GM18909 (cell line): ENCODE results near the gene C1GALT1C1.
A peak's percentile ranks its signal among the peaks of the same experiment; 100 is the strongest.

Source experiments
- ATAC-seq: cut with Tn5 transposase; IDR thresholded peaks from one replicate; pipeline ENCODE4 v1.9.1; 2021; ENCODE audit warnings: mild to moderate bottlenecking; ENCODE audit not compliant: unreplicated experiment, poor library complexity

The C1GALT1C1 gene

DNA sequence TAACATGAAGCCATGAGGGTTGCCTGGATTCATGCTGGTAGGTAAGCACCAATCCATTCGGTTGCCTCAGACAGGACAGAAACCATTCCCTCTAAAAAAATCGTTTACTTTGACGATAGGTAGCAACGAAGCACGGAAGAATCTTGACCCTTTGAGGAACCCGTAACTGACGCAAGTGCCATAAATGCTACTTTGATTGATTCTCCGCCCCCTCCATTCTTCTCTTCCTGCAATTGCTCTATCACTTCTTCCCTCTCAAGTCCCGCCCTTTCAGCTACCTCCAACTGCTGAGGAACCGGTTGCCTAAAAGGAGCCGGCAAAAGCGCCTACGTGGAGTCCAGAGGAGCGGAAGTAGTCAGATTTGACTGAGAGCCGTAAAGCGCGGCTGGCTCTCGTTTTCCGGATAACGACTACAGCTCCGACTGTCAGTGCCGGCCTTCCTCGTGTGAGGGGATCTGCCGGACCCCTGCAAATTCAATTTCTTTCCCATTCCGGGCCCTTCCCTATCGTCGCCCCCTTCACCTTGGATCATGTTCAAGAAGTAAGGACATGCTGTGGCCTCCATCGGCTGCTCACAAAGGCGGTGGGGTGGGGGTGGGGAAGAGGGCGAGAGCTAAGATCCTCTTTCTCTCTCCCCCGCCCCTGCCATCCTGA is 26.0 kb downstream of the C1GALT1C1 start, which contains the start of gene MCTS1:
Gene MCTS1, plus strand, starts transcription at position 395 of the 654 bp plus-strand sequence. Its CDS starts 136 bp downstream, at position 531.
- ATAC-seq: peak; percentile 93

DNA sequence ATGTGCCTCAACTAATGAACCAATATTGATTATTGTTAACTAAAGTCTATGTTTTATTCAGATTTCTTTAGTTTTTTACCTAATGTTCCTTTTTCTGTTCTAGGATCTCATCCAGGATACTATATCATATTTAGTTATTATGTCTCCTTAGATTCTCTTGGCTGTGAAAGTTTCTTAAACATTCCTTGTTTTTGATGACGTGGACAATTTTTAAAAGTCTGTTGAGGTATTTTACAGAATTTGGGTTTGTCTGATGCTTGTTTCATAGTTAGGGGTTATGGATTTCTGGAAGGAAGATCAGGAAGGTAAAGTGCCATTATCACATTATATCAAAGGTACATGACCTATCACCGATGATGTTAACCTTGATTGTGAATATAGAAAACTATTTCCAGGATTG is 44.2 kb downstream of the C1GALT1C1 start:
- ATAC-seq: no peak
